DMS53 treated with DMSO at 0.1 percent for 48 hours (cell line): ENCODE results near the gene KHDRBS2.
A peak's percentile ranks its signal among the peaks of the same experiment; 100 is the strongest.

Experiments used
- DNase-seq: peaks from one replicate; lab custom pipeline; 2025; ENCODE audit not compliant: unreplicated experiment; lab: John Stamatoyannopoulos, UW

KHDRBS2 gene

DNA sequence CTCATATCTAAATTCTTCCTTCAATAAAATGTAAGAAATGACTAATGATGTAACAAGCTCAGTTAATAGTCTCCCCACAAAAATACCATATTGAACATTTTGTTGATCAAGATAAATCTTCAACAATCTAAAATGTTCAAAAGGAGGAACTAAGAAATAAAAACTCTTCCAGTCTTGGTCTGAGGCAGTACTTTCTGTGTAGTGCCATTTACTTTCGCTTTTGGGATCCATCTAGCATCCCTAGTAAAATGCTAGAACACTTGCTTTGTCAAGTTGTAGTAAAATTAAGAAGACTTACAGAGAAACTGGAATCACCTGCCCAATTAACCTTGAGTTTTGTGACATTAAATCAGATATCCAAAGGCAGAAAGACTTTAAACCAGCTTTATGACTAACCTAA is 246.4 kb downstream of the KHDRBS2 start:
- DNase-seq = no peak

GRCh38 chr6:62037445-62037844 is 248.6 kb downstream of the KHDRBS2 start:
- DNase-seq = no peak

DNA sequence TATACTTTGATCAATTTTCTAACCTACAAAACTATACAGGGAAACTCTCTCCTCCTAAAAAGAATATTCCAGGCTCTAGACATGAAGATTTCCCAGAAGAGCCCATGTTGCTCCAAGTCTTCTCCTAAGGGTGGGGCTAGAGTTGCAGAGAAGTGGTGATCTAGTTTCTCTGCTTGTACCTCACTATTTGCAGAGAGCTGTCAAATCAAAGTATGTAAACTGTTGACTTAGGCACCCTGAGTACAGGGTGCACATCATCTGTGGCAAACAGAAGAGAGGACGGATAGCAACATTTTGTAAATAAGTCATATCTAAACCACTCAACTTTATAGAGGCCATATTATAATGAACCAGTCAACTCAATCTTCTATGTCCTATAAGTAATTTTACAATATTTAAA is 250.1 kb downstream of the KHDRBS2 start:
- peak; percentile 16 for DNase-seq

GRCh38 chr6:62013719-62014118 is 272.3 kb downstream of the KHDRBS2 start:
- no peak for DNase-seq

DNA sequence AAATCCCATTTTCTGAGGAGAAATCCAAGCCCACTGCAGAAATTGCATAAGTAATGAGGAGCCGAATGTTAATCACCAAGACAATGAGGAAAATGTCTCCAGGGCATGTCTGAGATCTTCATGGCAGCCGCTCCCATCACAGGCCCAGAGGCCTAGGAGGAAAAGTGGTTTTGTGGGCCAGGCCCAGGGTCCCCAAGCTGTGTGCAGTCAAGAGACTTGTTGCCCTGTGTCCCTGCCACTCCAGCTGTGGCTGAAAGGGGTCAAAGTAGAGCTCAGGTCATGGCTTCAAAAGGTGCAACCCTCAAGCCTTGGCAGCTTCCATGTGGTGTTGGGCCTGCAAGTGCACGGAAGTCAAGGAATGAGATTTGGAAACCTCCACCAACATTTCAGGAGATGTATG is 276.6 kb downstream of the KHDRBS2 start:
- DNase-seq = no peak

- no peak for DNase-seq
Observed at GRCh38 chr6:61989616-61990015, 296.4 kb downstream of the KHDRBS2 start.

DNA sequence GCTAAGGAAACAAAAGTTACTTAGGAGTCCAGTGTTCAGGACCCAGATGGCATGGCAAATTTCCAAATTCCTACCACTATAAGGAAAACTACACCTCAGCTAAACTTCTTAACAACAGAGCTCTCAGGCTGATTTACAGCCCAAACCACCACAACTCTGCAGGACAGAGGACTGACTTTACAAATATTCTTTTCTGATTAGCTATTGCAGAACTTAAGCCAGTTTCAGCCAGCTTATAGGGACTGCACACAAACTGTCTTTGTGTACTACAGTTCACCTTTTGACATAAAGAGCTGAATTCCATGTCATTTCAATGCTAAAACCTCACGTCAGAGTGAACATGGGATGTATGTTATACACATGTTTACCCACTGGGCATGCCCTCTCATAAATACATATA is 305.4 kb downstream of the KHDRBS2 start:
- no peak for DNase-seq

DNA sequence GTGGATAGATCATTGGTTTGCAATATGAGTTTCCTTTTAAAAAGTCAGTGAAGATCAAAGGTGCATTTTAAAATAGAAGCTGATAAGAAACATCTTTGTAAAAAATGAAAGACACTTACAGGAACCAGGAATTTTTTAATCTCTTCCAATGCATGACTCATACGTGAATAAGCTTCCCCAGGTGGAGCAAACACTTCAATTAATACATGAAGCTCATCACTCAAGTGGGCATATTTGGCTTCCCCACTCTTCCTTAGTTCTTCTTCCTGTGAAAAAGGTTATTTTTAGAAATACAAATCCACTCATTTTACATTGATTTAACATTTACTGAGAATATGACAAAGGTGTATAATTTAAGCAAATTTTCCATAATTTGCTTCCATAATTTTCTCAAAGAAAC is 308.1 kb downstream of the KHDRBS2 start:
- DNase-seq = peak; percentile 91

DNA sequence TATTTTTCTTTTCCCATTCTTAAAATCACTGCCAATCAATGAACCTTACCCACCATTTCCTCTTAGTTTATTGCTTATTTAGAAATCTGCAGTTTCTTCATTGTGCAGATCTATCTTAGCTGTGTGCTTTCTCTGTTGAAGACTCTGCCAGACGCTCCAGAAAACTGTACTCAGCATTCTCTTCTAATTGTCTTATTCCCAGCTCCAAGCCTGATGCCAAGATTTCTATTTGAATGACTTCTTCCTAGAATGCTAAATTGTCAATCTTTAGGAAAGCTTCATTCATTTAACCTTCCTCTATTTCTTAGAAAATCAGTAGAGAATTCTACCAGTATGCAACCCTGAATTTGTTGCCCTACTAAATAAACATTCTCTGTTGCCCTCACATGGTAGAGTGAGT is 308.9 kb downstream of the KHDRBS2 start:
- DNase-seq = no peak

GRCh38 chr6:61959196-61959595 is 326.8 kb downstream of the KHDRBS2 start:
- DNase-seq = no peak

GRCh38 chr6:61953851-61954250 is 332.2 kb downstream of the KHDRBS2 start:
- no peak for DNase-seq

DNA sequence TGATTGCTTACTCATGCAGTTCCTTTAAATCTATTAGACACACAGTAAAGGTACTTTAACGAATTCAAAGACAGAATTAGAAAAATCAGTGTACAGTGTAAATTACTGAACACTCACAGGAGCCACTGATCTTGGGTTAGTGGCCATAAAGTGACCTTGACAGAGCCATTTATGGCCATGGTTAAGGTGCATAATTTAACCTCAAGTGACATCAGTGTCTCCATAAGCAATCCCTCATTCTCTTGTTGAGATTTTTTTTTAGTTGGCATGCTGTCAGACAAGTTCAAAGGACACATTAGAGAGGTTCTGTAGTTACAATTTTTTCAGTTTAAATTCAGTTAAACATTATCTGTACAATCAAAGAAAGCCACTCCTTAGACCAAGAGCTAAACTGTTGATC is 334.4 kb downstream of the KHDRBS2 start:
- no peak for DNase-seq

GRCh38 chr6:61950811-61951210 is 335.2 kb downstream of the KHDRBS2 start:
- DNase-seq = no peak

DNA sequence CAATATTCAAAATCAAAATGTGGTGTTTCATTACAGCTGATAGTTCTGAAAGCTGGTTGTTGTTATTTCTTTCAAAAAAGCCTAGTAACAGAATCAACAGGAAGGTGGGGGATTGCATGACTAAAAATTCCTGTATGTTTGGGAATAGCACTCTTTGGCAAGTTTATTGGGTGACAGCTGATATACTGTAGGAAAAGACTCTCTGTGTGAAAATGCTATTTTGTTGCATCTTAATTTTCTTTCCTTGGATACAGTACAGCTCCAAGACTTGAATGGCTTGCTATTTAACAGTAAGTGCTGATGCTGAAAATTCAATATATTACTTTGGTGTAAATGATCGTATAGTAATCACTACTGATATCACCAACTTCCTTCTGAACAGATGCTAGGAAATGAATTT is 336.1 kb downstream of the KHDRBS2 start:
- no peak for DNase-seq

GRCh38 chr6:61949161-61949560 is 336.9 kb downstream of the KHDRBS2 start:
- DNase-seq = no peak

GRCh38 chr6:61947311-61947947 is 338.6 kb downstream of the KHDRBS2 start:
- no peak for DNase-seq

- no peak for DNase-seq
Observed at GRCh38 chr6:61940919-61941318, 345.1 kb downstream of the KHDRBS2 start.

GRCh38 chr6:61935242-61935846 is 350.7 kb downstream of the KHDRBS2 start:
- DNase-seq = no peak

DNA sequence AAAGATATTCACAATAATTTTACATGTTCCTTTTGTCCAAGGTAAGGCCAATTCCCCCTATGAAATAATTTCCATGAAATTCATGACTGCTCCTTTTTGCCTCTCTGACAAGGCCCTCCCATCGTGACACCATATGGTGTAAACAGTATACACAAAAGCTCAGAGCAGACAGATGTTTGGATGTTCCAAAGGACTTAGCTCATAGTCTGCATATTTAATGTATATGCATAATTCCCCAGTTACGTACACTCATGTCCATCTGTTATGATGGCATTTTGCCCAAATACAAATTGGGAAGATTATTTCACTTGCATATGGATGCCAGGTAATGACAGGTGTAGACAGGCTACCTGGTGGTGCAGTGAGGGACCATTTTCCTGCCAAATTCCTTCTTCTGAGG is 376.5 kb downstream of the KHDRBS2 start:
- no peak for DNase-seq

DNA sequence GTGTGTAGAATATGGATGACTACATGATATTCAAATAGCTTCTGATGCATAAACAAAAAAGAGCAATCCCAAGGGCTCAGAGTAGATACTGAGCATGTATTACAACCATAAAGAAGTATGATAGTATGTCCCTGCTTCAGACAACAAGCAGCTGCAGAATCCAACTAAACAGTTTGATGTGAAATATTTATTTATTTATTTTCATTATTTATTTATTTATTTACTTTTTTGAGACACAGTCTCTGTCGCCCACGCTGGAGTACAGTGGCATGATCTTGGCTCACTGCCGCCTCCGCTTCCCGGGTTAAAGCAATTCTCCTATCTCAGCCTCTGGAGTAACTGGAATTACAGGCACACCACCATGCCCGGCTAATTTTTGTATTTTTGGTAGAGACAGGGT is 384.3 kb downstream of the KHDRBS2 start:
- DNase-seq = no peak

DNA sequence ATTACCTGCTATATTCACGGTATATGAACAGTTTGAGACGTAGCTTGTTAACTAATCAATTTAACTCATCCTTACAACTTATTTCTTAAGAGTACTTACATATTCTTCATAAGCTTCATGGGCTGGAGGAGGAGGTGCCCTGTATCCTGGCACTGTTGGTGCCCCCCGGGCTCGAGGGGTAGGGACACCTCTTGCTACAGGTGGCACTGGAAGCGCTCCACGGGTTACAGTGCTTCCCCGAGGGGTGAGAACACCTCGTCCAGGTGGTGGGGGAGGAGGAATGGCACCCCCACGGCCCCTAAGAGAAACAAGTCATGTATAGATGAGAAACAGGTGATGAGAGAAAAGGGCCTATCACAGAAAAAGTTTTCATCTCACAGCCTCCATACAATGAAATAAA is 391.5 kb downstream of the KHDRBS2 start:
- no peak for DNase-seq

GRCh38 chr6:61887423-61887822 is 398.6 kb downstream of the KHDRBS2 start:
- no peak for DNase-seq

GRCh38 chr6:61886608-61887259 is 399.3 kb downstream of the KHDRBS2 start:
- peak; percentile 35 for DNase-seq
